Tibial artery (tissue), 4 donors: ENCODE results near the gene TPM1.
"Not testable (repeated sequence)": the region's sequence is repeated elsewhere in the genome, so short reads cannot be mapped to it uniquely, and the experiment has no call there.

Experiments
- DNase-seq, 2 donors: peaks; one replicate each; pipeline ENCODE4 v3.0.0-alpha.2; 2019
- H3K27ac ChIP-seq, 2 donors: fragments of 200-600 bp; sonication (generic) in 1 of 2; 1 replicate in 1 of 2; 2 replicates in 1 of 2; pipeline ENCODE4 v1.5.1; 2018 to 2019; ENCODE audit warnings: mild to moderate bottlenecking in 1 of 2
- H3K27me3 ChIP-seq, 2 donors: fragments of 200-600 bp; sonication (generic) in 1 of 2; one replicate each; pipeline versions ENCODE4 v1.5.1 to v1.6.0; 2016 to 2019
- H3K36me3 ChIP-seq, 3 donors: fragments of 200-600 bp; sonication (generic) in 2 of 3; one replicate each; pipeline ENCODE4 v1.5.1; 2016 to 2019; ENCODE audit warnings: mild to moderate bottlenecking in 2 of 3
- H3K4me1 ChIP-seq, 4 donors: fragments of 200-600 bp; sonication (generic) in 2 of 4; 1 replicate in 3 of 4; 2 replicates in 1 of 4; pipeline ENCODE4 v1.5.1; 2016 to 2019
- H3K4me3 ChIP-seq, 2 donors: fragments of 200-600 bp; sonication (generic) in 1 of 2; 1 replicate in 1 of 2; 2 replicates in 1 of 2; pipeline ENCODE4 v1.5.1; 2018 to 2019; ENCODE audit warnings: mild to moderate bottlenecking in 2 of 2
- H3K9me3 ChIP-seq, 3 donors: fragments of 200-600 bp; sonication (generic) in 1 of 3; one replicate each; pipeline ENCODE4 v1.5.1; 2016 to 2019
- CTCF ChIP-seq, 2 experiments: fragments of 200-600 bp in 1 of 2; fragments of 450-650 bp in 1 of 2; IDR thresholded peaks; one replicate each; pipeline ENCODE4 v1.5.1; 2017 to 2019; ENCODE audit warnings: antibody characterized with exemption in 2 of 2, mild to moderate bottlenecking in 1 of 2, moderate library complexity in 1 of 2
- intact Hi-C: fragments of 100-400 bp; cut with DNase I; formaldehyde crosslinking; loops from one replicate; pipeline ENCODE4 v1.15.0; 2023; ENCODE audit warnings: low total_unique reads

TPM1 gene

GRCh38 chr15:63104727-63105126 lies 62.2 kb downstream of the TPM1 start:
- no peak for TF ChIP-seq CTCF (IDR thresholded peaks at IDR 0.05)

GRCh38 chr15:63105354-63105753 lies 62.8 kb downstream of the TPM1 start:
- intact Hi-C loops, H3K4me3 ChIP-seq, DNase-seq, H3K27ac ChIP-seq, H3K36me3 ChIP-seq, H3K9me3 ChIP-seq, H3K27me3 ChIP-seq: not testable (repeated sequence)
- H3K4me1 ChIP-seq: peaks cover 0 to 28% (median 4%) of the 10 kb centered on the region in 4 donors

More at GRCh38 chr15:63104727-63105126, 62.2 kb downstream of the TPM1 start:
- H3K27ac ChIP-seq: peak overlapping the region in 1 of 2 donors; percentile 26
- intact Hi-C loops: no loop called here
- no peaks in the 10 kb centered on the region for H3K27me3 ChIP-seq
- no peak overlapping the region for H3K4me3 ChIP-seq
- no peaks in the 10 kb centered on the region for H3K36me3 ChIP-seq
- no peak for DNase-seq
- peaks cover 0 to 28% (median 4%) of the 10 kb centered on the region in 4 donors for H3K4me1 ChIP-seq
- H3K9me3 ChIP-seq: no peaks in the 10 kb centered on the region

GRCh38 chr15:63107895-63108546 lies 65.5 kb downstream of the TPM1 start:
- intact Hi-C loops: no loop called here
- Histone ChIP-seq H3K27me3 (no peaks in the 10 kb centered on the region), H3K4me1 (peaks cover 0 to 28% (median 4%) of the 10 kb centered on the region in 4 donors), H3K4me3 (no peak overlapping the region), H3K36me3 (no peaks in the 10 kb centered on the region), H3K9me3 (no peaks in the 10 kb centered on the region), H3K27ac (peak overlapping the region; percentile 29 to 55)
- TF ChIP-seq CTCF (IDR thresholded peaks at IDR 0.05): no peak
- DNase-seq: peak in 1 of 2 donors; percentile 75

GRCh38 chr15:63109498-63109897 lies 67.0 kb downstream of the TPM1 start:
- Histone ChIP-seq H3K4me3 (no peak overlapping the region), H3K36me3 (no peaks in the 10 kb centered on the region), H3K27ac (no peak overlapping the region), H3K4me1 (peaks cover 0 to 23% (median 4%) of the 10 kb centered on the region in 4 donors), H3K9me3 (no peaks in the 10 kb centered on the region), H3K27me3 (no peaks in the 10 kb centered on the region)
- TF ChIP-seq CTCF (IDR thresholded peaks at IDR 0.05): no peak
- intact Hi-C loops: no loop called here
- DNase-seq: no peak

- no peak for DNase-seq
- H3K4me1 ChIP-seq: peaks cover 0 to 19% (median 4%) of the 10 kb centered on the region in 4 donors
- no peaks in the 10 kb centered on the region for H3K27me3 ChIP-seq
- H3K27ac ChIP-seq: no peak overlapping the region
- H3K9me3 ChIP-seq: no peaks in the 10 kb centered on the region
- TF ChIP-seq CTCF (IDR thresholded peaks at IDR 0.05): no peak
- intact Hi-C loops: no loop called here
- H3K4me3 ChIP-seq: no peak overlapping the region
- H3K36me3 ChIP-seq: no peaks in the 10 kb centered on the region
Measured at GRCh38 chr15:63109920-63110319, 67.4 kb downstream of the TPM1 start.

GRCh38 chr15:63110428-63111026 lies 68.0 kb downstream of the TPM1 start:
- Histone ChIP-seq H3K27me3 (no peaks in the 10 kb centered on the region), H3K36me3 (no peaks in the 10 kb centered on the region), H3K27ac (no peak overlapping the region), H3K9me3 (no peaks in the 10 kb centered on the region), H3K4me1 (peaks cover 0 to 18% (median 4%) of the 10 kb centered on the region in 4 donors), H3K4me3 (no peak overlapping the region)
- intact Hi-C loops: no loop called here
- DNase-seq: no peak
- TF ChIP-seq CTCF (IDR thresholded peaks at IDR 0.05): no peak
